Right atrium auricular region (tissue), 2 donors: Measurements from ENCODE around the gene RASD1. TPM values are rescaled to one million over a fixed set of nuclear protein-coding genes. Genes with fewer than 3 reads are reported as not detected.

ENCODE experiments used
- DNase-seq: peaks from one replicate; pipeline ENCODE4 v3.0.0-alpha.2; 2019; ENCODE audit warnings: low spot score
- H3K27ac ChIP-seq, 2 donors: fragments of 200-600 bp; sonication (generic); 1 replicate in 1 of 2; 2 replicates in 1 of 2; pipeline ENCODE4 v1.5.1; 2016 to 2019
- H3K27me3 ChIP-seq, 2 donors: fragments of 200-600 bp; sonication (generic); one replicate each; pipeline versions ENCODE4 v1.5.1 to v1.6.0; 2017 to 2019
- H3K36me3 ChIP-seq: fragments of 200-600 bp; sonication (generic); one replicate; pipeline ENCODE4 v1.5.1; 2016
- H3K4me1 ChIP-seq, 2 donors: fragments of 200-600 bp; sonication (generic); one replicate each; pipeline versions ENCODE4 v1.5.1 to v1.6.0; 2017 to 2019
- H3K4me3 ChIP-seq, 2 donors: fragments of 200-600 bp; sonication (generic); 1 replicate in 1 of 2; 2 replicates in 1 of 2; pipeline ENCODE4 v1.5.1; 2017 to 2019; ENCODE audit warnings: mild to moderate bottlenecking in 1 of 2, moderate library complexity in 1 of 2
- H3K9me3 ChIP-seq, 2 donors: fragments of 200-600 bp; sonication (generic); one replicate each; pipeline ENCODE4 v1.5.1; 2019
- CTCF ChIP-seq, 2 donors: fragments of 200-600 bp; sonication (generic); IDR thresholded peaks; one replicate each; pipeline ENCODE4 v1.5.1; 2019; ENCODE audit warnings: antibody characterized with exemption in 2 of 2
- total RNA-seq, 2 donors: library from RNA; depleted of rRNA; stranded (reverse); fragments of >200 nt; gene quantifications; one replicate each; pipeline ENCODE4 v1.1.0, GENCODE V29; 2016

Gene RASD1
- total RNA-seq, 2 donors from 2014 or later, result 37.9 to 131 TPM

DNA sequence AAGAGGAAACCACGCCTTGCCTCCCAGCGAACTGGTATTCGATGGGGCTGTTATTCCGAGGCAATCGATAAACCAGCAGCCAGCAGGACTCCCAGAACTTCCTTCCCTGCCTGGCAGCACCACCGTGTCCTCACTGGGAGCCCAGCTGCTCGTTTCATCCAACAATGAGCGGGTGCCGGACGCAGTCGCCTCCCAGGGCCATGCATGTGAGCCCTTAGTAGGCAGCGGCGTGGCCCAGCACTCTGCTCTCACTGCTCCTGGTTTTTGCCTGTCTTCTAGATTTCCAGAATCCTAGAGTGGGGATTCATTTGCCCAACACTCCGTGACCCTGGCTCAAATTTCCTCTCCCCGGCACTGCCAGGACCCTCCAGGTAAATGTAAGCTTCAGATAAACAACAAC lies 29.1 kb upstream of the RASD1 start:
- H3K27ac ChIP-seq, result peak overlapping the region; percentile 75 to 87
- H3K9me3 ChIP-seq, result no peaks in the 10 kb centered on the region
- TF ChIP-seq CTCF (IDR thresholded peaks at IDR 0.05), result no peak
- peaks cover 0 to 39% of the 10 kb centered on the region in 2 donors for H3K4me1 ChIP-seq
- no peaks in the 10 kb centered on the region for H3K36me3 ChIP-seq
- no peak overlapping the region for H3K4me3 ChIP-seq
- no peaks in the 10 kb centered on the region for H3K27me3 ChIP-seq
- no peak for DNase-seq

- H3K36me3 ChIP-seq, result no peaks in the 10 kb centered on the region
- peaks cover 0 to 32% of the 10 kb centered on the region in 2 donors for H3K4me1 ChIP-seq
- no peaks in the 10 kb centered on the region for H3K9me3 ChIP-seq
- TF ChIP-seq CTCF (IDR thresholded peaks at IDR 0.05), result no peak
- DNase-seq, result no peak
- H3K4me3 ChIP-seq, result no peak overlapping the region
- no peak overlapping the region for H3K27ac ChIP-seq
- H3K27me3 ChIP-seq, result no peaks in the 10 kb centered on the region
Observed at GRCh38 chr17:17523731-17524490, 27.7 kb upstream of the RASD1 start.

DNA sequence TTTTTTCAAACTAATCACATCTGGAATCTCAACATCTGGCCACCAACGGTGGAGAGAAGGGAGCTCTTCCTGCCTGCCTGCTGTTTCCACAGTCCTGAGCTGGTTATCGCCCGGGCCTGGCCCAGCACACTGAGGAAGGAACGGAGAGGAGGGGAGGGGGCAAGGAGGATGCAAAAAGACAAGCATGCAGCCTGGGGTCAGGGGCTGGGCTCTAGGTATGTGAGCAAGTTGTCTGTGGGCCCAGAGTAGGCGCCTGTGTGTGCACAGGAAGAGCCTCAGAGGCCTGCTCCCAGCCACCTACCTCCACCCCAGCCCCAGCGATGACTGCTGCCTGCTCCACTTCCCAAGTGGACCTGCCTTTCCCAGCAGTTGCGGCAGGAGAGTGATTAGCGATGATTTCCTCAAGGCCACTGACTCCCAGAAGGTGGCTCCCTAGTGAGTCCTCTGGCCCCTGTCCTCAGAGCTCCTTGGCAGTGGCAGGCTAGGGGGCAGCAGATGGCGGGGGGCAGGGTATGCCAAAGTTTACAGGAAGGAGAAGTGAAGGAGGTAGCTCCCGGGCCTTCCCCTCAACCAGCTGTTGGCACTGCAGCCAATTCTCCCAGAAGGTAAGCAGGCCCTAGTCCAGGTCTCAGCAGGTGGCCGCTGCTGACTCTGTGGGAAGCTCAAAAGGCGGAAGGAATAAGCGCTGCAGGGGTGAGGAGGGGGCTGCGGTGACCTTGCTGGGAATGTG lies 27.0 kb upstream of the RASD1 start:
- no peak for TF ChIP-seq CTCF (IDR thresholded peaks at IDR 0.05)
- Histone ChIP-seq H3K9me3 (no peaks in the 10 kb centered on the region), H3K4me1 (peaks cover 0 to 25% of the 10 kb centered on the region in 2 donors), H3K36me3 (no peaks in the 10 kb centered on the region), H3K27me3 (no peaks in the 10 kb centered on the region), H3K27ac (no peak overlapping the region), H3K4me3 (no peak overlapping the region)
- DNase-seq, result no peak

GRCh38 chr17:17520599-17521232 lies 24.5 kb upstream of the RASD1 start:
- no peaks in the 10 kb centered on the region for H3K27me3 ChIP-seq
- peaks cover 0 to 1% of the 10 kb centered on the region in 2 donors for H3K4me1 ChIP-seq
- no peak overlapping the region for H3K27ac ChIP-seq
- no peaks in the 10 kb centered on the region for H3K9me3 ChIP-seq
- no peak for DNase-seq
- H3K4me3 ChIP-seq, result no peak overlapping the region
- no peak for TF ChIP-seq CTCF (IDR thresholded peaks at IDR 0.05)
- no peaks in the 10 kb centered on the region for H3K36me3 ChIP-seq

- no peaks in the 10 kb centered on the region for H3K4me1 ChIP-seq
- TF ChIP-seq CTCF (IDR thresholded peaks at IDR 0.05), result no peak
- no peaks in the 10 kb centered on the region for H3K9me3 ChIP-seq
- no peaks in the 10 kb centered on the region for H3K27me3 ChIP-seq
- no peaks in the 10 kb centered on the region for H3K36me3 ChIP-seq
- DNase-seq, result no peak
- H3K4me3 ChIP-seq, result no peak overlapping the region
- H3K27ac ChIP-seq, result no peak overlapping the region
Observed at GRCh38 chr17:17519886-17520285, 23.7 kb upstream of the RASD1 start.
